DOHH2 (cell line): ENCODE results near the gene EVX1.

Experiments
- H3F3A ChIP-seq: fragments of 200-600 bp; sonication (generic), shearing (Covaris generic); 2 replicates; pipeline ENCODE4 v1.6.0; 2016; ENCODE audit warnings: antibody characterized with exemption, mild to moderate bottlenecking; ENCODE audit not compliant: control insufficient read depth, insufficient read depth
- H3K27ac ChIP-seq: fragments of 200-600 bp; sonication (generic); 2 replicates; pipeline ENCODE4 v1.5.1; 2014; ENCODE audit warnings: low read depth, mild to moderate bottlenecking, low read length, moderate library complexity
- H3K27me3 ChIP-seq: fragments of 200-600 bp; sonication (generic); 2 replicates; pipeline ENCODE4 v1.6.1; 2014; ENCODE audit warnings: mild to moderate bottlenecking, low read length, mixed read lengths; ENCODE audit not compliant: control insufficient read depth
- H3K36me3 ChIP-seq: fragments of 200-600 bp; sonication (generic); 2 replicates; pipeline ENCODE4 v1.6.1; 2014; ENCODE audit warnings: mild to moderate bottlenecking, low read length, moderate library complexity, mixed read lengths; ENCODE audit not compliant: control insufficient read depth
- H3K4me1 ChIP-seq: fragments of 200-600 bp; sonication (generic); 2 replicates; pipeline ENCODE4 v1.6.1; 2014; ENCODE audit warnings: mild to moderate bottlenecking, low read length, mixed read lengths; ENCODE audit not compliant: control insufficient read depth
- H3K4me2 ChIP-seq: fragments of 200-600 bp; sonication (generic); 2 replicates; pipeline ENCODE4 v1.6.0; 2014; ENCODE audit warnings: mild to moderate bottlenecking, low read length, moderate library complexity
- H3K4me3 ChIP-seq: fragments of 200-600 bp; sonication (generic); 2 replicates; pipeline ENCODE4 v1.5.1; 2014; ENCODE audit warnings: mild to moderate bottlenecking, low read length, mixed read lengths
- H3K79me2 ChIP-seq: fragments of 200-600 bp; sonication (generic); 2 replicates; pipeline ENCODE4 v1.6.1; 2014; ENCODE audit warnings: mild to moderate bottlenecking, low read length, mixed read lengths; ENCODE audit not compliant: control insufficient read depth
- H3K9me2 ChIP-seq: fragments of 200-600 bp; sonication (generic); replicated peaks from 2 replicates; pipeline ENCODE4 v1.6.1; 2014; ENCODE audit warnings: mild to moderate bottlenecking, low read length, mixed read lengths; ENCODE audit not compliant: control insufficient read depth
- H3K9me3 ChIP-seq: fragments of 200-600 bp; sonication (generic); 2 replicates; pipeline ENCODE4 v1.6.1; 2014; ENCODE audit warnings: antibody characterized with exemption, low read length, mixed read lengths; ENCODE audit not compliant: control insufficient read depth, insufficient read depth
- H4K20me1 ChIP-seq: fragments of 200-600 bp; sonication (generic); 2 replicates; pipeline ENCODE4 v1.6.0; 2014; ENCODE audit warnings: low read depth, mild to moderate bottlenecking, antibody characterized with exemption, low read length, moderate library complexity; ENCODE audit not compliant: control insufficient read depth, insufficient read depth
- CTCF ChIP-seq: fragments of 200-600 bp; sonication (generic); IDR thresholded peaks from one replicate; pipeline ENCODE4 v1.5.1; 2014; ENCODE audit warnings: antibody characterized with exemption, mild to moderate bottlenecking, low read depth, low read length; ENCODE audit not compliant: poor library complexity, severe bottlenecking
- EZH2phosphoT487 ChIP-seq: fragments of 200-600 bp; sonication (generic); IDR thresholded peaks from 2 replicates; pipeline ENCODE4 v1.6.1; 2017; ENCODE audit warnings: borderline replicate concordance, mild to moderate bottlenecking, antibody characterized with exemption, low read length, moderate library complexity, mixed read lengths

The EVX1 gene

GRCh38 chr7:27244488-27245123 lies 2.0 kb downstream of the EVX1 start:
- no peaks in the 10 kb centered on the region for H3K4me1 ChIP-seq
- no peaks in the 10 kb centered on the region for H3K9me2 ChIP-seq
- no peak overlapping the region for H3K27ac ChIP-seq
- peaks cover 54% of the 10 kb centered on the region for H3K27me3 ChIP-seq
- H3K36me3 ChIP-seq, result no peaks in the 10 kb centered on the region
- no peak overlapping the region for H3K4me3 ChIP-seq
- no peak overlapping the region for H3K4me2 ChIP-seq
- no peaks in the 10 kb centered on the region for H3K79me2 ChIP-seq
- H3K9me3 ChIP-seq, result no peaks in the 10 kb centered on the region
- H4K20me1 ChIP-seq, result no peaks in the 10 kb centered on the region
- no peaks in the 10 kb centered on the region for H3F3A ChIP-seq
- no peak for TF ChIP-seq CTCF
- no peak for TF ChIP-seq EZH2phosphoT487

GRCh38 chr7:27245124-27245797 lies 2.7 kb downstream of the EVX1 start:
- peaks cover 61% of the 10 kb centered on the region for H3K27me3 ChIP-seq
- no peaks in the 10 kb centered on the region for H3K9me3 ChIP-seq
- TF ChIP-seq EZH2phosphoT487, result no peak
- H3K4me2 ChIP-seq, result no peak overlapping the region
- H3K36me3 ChIP-seq, result no peaks in the 10 kb centered on the region
- H3K4me3 ChIP-seq, result no peak overlapping the region
- H3K9me2 ChIP-seq, result no peaks in the 10 kb centered on the region
- no peaks in the 10 kb centered on the region for H3K4me1 ChIP-seq
- H3K27ac ChIP-seq, result no peak overlapping the region
- H3F3A ChIP-seq, result no peaks in the 10 kb centered on the region
- no peaks in the 10 kb centered on the region for H3K79me2 ChIP-seq
- H4K20me1 ChIP-seq, result no peaks in the 10 kb centered on the region

- Histone ChIP-seq H3K36me3 (no peaks in the 10 kb centered on the region), H3K4me3 (no peak overlapping the region), H3F3A (no peaks in the 10 kb centered on the region), H3K4me1 (no peaks in the 10 kb centered on the region), H4K20me1 (no peaks in the 10 kb centered on the region), H3K27ac (no peak overlapping the region), H3K9me3 (no peaks in the 10 kb centered on the region), H3K27me3 (peaks cover 64% of the 10 kb centered on the region), H3K79me2 (no peaks in the 10 kb centered on the region), H3K9me2 (no peaks in the 10 kb centered on the region), H3K4me2 (no peak overlapping the region)
- no peak for TF ChIP-seq CTCF
- 0 out of 2 replicates have a peak, but pooled peaks have one; percentile 64 for TF ChIP-seq EZH2phosphoT487
Observed at GRCh38 chr7:27245798-27246691, 3.4 kb downstream of the EVX1 start.

GRCh38 chr7:27247000-27247399 lies 4.4 kb downstream of the EVX1 start:
- Histone ChIP-seq H3K36me3 (no peaks in the 10 kb centered on the region), H3K4me3 (no peak overlapping the region), H3K4me1 (no peaks in the 10 kb centered on the region), H3K27me3 (peaks cover 69% of the 10 kb centered on the region), H3K9me2 (no peaks in the 10 kb centered on the region), H3F3A (no peaks in the 10 kb centered on the region), H4K20me1 (no peaks in the 10 kb centered on the region), H3K79me2 (no peaks in the 10 kb centered on the region), H3K27ac (no peak overlapping the region), H3K9me3 (no peaks in the 10 kb centered on the region), H3K4me2 (no peak overlapping the region)
- no peak for TF ChIP-seq CTCF
